Activated naive CD8-positive, alpha-beta T cell treated with anti-CD3 and anti-CD28 coated beads, Interleukin-2, amount 50 U/mL, for 16 hours (primary cell): ENCODE data around the gene TLE1.

ENCODE experiments used
- DNase-seq: peaks from one replicate; pipeline ENCODE4 v3.0.0-alpha.2; 2020; ENCODE audit warnings: low read depth, low spot score

The TLE1 gene

DNA sequence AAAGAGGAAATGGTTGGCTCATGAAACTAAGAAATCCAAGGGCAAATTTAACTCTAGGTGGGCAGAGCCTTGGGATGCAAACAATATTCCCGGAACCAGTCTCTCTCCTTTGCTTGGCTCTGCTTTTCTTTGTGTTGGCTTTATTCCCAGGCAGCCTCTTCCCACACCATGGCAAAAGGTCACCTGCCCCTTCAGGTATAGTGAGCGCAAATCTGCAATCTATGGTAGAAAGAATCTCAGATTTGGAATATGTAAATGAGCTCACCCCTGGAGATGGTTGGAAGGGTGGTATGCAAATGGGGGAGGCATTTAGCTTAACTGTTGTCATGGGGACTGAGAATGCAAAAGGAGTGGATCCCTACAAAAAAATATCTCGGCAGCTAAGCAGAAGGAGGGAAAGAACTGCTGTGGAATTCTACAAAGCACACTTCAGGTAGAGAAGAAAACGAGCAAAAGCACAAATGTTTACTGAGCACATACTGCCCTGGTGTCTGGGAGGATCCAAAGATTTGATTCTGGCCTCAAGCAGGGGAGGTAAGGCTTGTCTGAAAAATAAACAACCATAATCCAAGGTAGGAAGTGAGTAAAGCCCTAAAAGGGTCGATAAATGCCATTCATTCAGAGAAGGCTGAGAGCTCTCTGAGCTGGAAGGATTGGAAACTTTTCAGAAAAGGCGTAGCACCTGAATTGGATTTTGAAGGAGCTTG lies 139.7 kb downstream of the TLE1 start:
- DNase-seq, result no peak

DNA sequence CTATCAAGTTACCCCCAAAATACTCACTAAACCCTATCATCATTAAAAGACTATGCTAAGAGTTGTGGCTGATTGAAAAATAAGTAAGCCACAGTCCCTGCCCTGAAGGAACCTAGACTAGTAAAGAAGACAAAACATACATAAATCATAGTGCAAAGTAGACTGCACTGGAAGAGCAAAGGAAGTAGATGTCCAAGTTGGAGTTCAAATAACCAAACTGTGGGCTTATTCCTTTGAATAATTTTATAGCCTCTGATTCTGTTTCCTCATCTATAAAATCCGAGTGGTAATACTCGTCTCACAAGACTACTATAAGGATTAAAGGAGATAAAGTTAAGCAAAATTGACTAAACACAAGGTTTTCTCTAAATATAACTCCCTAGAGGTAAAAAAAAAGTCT lies 140.4 kb downstream of the TLE1 start:
- no peak for DNase-seq

DNA sequence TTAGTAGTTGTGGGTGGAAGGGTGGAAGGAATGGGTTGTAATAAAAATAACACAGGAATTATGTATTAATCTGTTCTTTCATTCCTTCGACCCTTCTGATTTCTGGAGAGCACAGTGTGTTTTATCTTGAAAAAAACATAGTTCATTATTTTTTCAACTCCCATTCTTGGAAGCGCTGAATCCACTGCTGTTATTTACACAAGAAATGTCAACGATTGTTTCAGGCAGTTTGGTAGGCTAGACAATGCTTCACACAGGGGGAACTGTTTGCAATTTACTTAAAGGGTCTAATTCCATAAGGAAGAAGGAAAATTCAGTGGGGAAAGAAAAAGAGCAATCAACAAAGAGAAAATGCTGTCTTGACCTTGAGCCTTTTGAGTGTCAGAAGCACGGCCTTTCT lies 142.9 kb downstream of the TLE1 start:
- DNase-seq, result no peak

- no peak for DNase-seq
These were observed 145.7 kb downstream of the TLE1 start for GRCh38 chr9:81543695-81544094.

DNA sequence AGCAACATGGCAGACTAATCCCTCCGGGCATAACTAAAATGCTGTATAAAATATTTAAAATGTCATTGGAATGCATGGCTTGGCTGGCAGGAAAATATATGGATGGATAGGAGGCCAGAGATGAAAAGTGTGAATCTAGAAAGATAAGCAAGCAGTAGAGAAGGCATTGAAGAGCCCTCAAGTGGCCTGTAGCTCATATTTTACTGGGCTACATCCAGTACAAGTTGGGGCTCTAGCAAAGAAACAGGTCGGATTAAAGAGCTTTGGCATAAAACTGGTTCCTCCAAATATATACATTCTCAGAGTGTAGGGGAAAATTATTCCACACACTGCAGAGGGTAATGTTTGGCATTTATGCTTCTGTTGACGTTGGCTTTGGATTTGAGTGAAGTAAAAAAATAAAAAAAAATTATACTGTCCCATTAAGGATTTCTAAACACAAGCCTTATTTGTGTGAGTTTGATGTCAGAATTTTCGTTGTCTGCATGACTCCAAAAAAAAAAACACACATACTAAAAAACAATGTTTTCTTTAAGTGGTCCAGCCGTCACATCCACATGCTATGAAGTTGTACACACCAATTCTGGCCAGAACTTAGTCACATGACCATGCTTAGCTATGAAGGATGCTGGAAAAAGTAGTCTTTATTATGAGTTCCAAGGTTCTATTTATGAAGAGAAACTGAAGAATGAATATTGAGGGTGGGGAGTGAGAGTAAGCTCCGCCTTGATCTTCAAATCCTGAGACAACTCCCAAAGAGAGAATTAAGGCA lies 147.0 kb downstream of the TLE1 start:
- DNase-seq, result no peak

- DNase-seq, result no peak
These were observed 149.1 kb downstream of the TLE1 start for GRCh38 chr9:81540142-81540710.

DNA sequence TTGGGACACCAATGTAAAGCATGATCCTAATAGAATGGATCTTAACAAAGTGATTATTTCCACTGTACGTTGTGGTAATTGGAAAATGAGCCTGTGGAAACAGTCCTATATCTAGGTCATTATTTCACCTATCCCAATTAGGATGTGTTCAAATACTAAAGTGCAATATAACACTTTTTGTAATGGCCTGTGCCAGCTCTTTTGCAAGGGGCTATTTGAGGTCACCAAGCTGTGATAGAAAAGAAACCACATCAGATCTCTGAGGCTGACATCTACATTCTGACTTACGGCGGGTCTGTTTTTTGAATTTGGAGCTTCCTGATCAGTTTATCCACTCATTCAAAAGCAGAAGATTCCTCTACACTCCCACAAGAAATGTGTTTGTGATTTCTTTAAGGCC lies 150.0 kb downstream of the TLE1 start:
- no peak for DNase-seq

GRCh38 chr9:81538890-81539289 lies 150.5 kb downstream of the TLE1 start:
- no peak for DNase-seq

- no peak for DNase-seq
These were observed 151.4 kb downstream of the TLE1 start for GRCh38 chr9:81537964-81538363.

DNA sequence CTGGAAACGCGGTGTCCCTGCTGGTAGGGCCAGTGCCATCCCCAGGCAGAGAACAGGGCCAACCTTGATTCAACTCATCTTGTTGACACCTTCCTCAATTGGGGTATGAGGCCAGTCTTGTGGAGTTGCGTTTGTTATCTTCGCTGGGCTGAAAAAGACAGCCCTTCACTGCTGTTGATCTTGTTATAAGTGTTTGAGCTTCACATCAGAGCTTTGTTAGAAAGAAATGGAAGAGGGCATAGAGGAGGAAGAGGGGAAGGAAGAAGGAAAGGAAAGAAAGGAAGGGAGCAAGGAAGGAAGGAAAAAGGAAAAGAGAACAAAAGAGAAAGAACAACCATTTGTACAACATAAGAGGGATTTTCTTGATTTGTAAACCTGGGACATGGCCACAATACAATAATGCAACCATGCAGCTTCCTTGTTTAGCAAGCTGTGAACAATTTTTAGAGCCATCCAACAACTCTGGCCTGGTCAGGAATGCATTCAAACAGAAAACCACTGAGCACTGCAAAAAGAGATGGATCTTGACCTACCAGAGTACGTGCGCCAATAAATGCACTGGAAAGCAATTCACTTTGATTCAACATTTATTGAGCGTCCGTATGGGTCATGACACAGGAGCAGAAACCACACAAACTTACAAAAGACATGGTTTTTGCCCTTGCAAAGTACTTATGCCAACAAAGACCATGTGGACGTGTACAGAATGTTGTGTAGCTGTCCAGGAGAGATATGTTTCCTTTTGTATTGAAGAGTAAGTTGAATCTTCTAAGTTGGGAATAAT lies 152.9 kb downstream of the TLE1 start:
- DNase-seq, result no peak

- DNase-seq, result no peak
These were observed 153.7 kb downstream of the TLE1 start for GRCh38 chr9:81535542-81536241.

DNA sequence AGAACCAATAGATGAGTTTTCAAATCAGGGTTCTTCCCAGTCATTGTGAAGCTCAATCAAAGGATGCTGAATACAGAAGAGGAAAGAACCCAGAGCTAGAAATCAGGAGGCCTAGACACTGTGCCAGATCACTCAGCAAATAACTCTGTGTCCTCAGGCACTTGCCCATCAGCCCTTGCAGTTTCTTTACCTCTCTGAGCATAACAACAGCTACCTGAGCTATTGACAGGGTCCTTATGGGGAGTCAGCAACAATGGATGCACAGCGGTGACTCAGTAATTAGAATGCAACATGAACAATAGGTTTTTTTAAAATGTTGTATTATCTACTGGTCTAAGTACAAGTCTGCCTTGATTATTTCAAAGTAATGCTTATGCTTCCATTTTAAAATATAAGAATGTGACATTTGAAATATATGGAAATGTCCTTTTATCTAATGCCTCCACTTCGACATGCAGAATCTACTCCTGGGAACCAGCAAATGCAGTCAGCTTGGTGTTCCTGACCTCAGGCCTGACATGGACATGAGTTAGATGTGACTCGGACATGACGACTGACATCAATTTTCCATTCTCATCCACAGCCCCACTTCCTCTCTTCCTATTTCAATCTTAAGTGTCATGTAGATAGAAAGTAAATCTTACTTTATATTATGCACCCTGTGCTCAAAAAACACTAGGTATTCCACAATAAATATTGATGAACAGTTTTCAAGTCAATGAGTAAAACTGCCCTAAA lies 155.0 kb downstream of the TLE1 start:
- DNase-seq, result no peak
